A673 (cell line): ENCODE results near the gene DPYSL4. TPM values are rescaled to one million over a fixed set of nuclear protein-coding genes. Genes with fewer than 3 reads are reported as not detected.

Experiments used
- BruUV-seq: library from RNA; stranded (reverse); fragments of 400-500 nt; replicated peaks from 2 replicates; lab custom pipeline; 2021; lab: Mats Ljungman, UMichigan
- CTCF ChIA-PET: fragments of 300-600 bp; sonication (Branson Sonifier 250); formaldehyde crosslinking; loops from one replicate; lab custom pipeline; 2022; ENCODE audit warnings: antibody characterized with exemption; lab: Charles Lee
- POLR2A ChIA-PET: fragments of 300-600 bp; sonication (Branson Sonifier 250); formaldehyde crosslinking; loops from one replicate; lab custom pipeline; 2022; ENCODE audit warnings: antibody characterized with exemption; ENCODE audit not compliant: low non-redundant PET; lab: Charles Lee
- DNase-seq: peaks from one replicate; pipeline ENCODE4 v3.0.0-alpha.2; 2015; ENCODE audit warnings: low spot score
- H3K27ac ChIP-seq: fragments of 200-600 bp; sonication (generic); 2 replicates; pipeline ENCODE4 v1.5.1; 2016; ENCODE audit warnings: mixed run types, low read depth, mild to moderate bottlenecking, mixed read lengths, antibody characterized with exemption, low read length; ENCODE audit not compliant: poor library complexity, severe bottlenecking
- H3K27me3 ChIP-seq: fragments of 200-600 bp; sonication (generic); replicated peaks from 2 replicates; pipeline ENCODE4 v1.6.1; 2017; ENCODE audit warnings: mixed run types, low read depth, mild to moderate bottlenecking, mixed read lengths, antibody characterized with exemption, low read length; ENCODE audit not compliant: insufficient read depth, poor library complexity
- H3K36me3 ChIP-seq: fragments of 200-600 bp; sonication (generic); 2 replicates; pipeline ENCODE4 v1.6.1; 2016; ENCODE audit warnings: mixed run types, mild to moderate bottlenecking, mixed read lengths, antibody characterized with exemption, low read length; ENCODE audit not compliant: insufficient read depth, poor library complexity, severe bottlenecking
- H3K4me1 ChIP-seq: fragments of 200-600 bp; sonication (generic); 2 replicates; pipeline ENCODE4 v1.6.1; 2017; ENCODE audit warnings: mixed run types, mild to moderate bottlenecking, mixed read lengths, antibody characterized with exemption, low read length; ENCODE audit not compliant: insufficient read depth, poor library complexity, severe bottlenecking
- H3K4me3 ChIP-seq: fragments of 200-600 bp; sonication (generic); 2 replicates; pipeline ENCODE4 v1.5.1; 2016; ENCODE audit warnings: low read depth, mixed run types, mild to moderate bottlenecking, mixed read lengths, low read length; ENCODE audit not compliant: poor library complexity, severe bottlenecking
- H3K9me3 ChIP-seq: fragments of 200-600 bp; sonication (generic); 2 replicates; pipeline ENCODE4 v1.6.1; 2016; ENCODE audit warnings: mixed run types, low read depth, mild to moderate bottlenecking, mixed read lengths, antibody characterized with exemption, low read length; ENCODE audit not compliant: poor library complexity, severe bottlenecking
- EZH2 ChIP-seq: fragments of 200-600 bp; sonication (generic); IDR thresholded peaks from 2 replicates; pipeline ENCODE4 v1.6.1; 2017; ENCODE audit warnings: borderline replicate concordance, low read depth, mild to moderate bottlenecking, mixed read lengths, antibody characterized with exemption, low read length; ENCODE audit not compliant: poor library complexity, severe bottlenecking
- intact Hi-C: fragments of 100-400 bp; cut with micrococcal nuclease; formaldehyde crosslinking; loops from one replicate; pipeline ENCODE4 v1.10.0; 2022; ENCODE audit not compliant: unreplicated experiment
- total RNA-seq: library from RNA; stranded (reverse); gene quantifications from 2 replicates; pipeline ENCODE4 v1.2.3, GENCODE V29; 2021
- TF ChIP-seq, protein P1 (sequence below): fragments of 300-800, 200-600 bp; sonication (generic); conservative IDR thresholded peaks from 2 replicates; pipeline ENCODE4 v1.5.1; 2017; ENCODE audit warnings: low read depth, mild to moderate bottlenecking, antibody characterized with exemption, low read length, moderate library complexity, mixed read lengths

DPYSL4 gene
- total RNA-seq, 1 experiment from 2014 or later, result 13.1 TPM

DNA sequence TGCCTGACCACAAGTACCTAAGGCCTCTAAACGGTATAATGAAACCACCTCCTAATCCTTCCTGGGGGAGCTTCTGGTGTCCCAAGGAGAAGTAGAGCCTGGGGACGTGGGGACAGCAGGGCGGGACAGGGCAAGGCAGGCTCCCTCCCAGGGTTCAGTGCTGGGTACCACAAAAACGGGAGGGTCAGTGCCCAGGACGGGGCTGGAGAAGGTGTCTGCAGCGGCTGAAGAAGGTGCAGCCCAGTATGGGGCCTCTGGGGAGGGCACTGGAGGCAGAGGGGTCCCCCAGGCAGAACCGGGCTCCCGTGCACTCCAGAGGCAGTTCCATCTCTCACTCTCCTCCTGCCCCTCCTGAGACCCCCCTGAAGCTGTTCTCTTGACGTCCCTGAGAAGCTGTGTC is 46.2 kb downstream of the DPYSL4 start:
- CTCF ChIA-PET, result no interaction called here
- TF ChIP-seq, protein P1, sequence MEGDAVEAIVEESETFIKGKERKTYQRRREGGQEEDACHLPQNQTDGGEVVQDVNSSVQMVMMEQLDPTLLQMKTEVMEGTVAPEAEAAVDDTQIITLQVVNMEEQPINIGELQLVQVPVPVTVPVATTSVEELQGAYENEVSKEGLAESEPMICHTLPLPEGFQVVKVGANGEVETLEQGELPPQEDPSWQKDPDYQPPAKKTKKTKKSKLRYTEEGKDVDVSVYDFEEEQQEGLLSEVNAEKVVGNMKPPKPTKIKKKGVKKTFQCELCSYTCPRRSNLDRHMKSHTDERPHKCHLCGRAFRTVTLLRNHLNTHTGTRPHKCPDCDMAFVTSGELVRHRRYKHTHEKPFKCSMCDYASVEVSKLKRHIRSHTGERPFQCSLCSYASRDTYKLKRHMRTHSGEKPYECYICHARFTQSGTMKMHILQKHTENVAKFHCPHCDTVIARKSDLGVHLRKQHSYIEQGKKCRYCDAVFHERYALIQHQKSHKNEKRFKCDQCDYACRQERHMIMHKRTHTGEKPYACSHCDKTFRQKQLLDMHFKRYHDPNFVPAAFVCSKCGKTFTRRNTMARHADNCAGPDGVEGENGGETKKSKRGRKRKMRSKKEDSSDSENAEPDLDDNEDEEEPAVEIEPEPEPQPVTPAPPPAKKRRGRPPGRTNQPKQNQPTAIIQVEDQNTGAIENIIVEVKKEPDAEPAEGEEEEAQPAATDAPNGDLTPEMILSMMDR, result no peak
- TF ChIP-seq EZH2, result no peak

DNA sequence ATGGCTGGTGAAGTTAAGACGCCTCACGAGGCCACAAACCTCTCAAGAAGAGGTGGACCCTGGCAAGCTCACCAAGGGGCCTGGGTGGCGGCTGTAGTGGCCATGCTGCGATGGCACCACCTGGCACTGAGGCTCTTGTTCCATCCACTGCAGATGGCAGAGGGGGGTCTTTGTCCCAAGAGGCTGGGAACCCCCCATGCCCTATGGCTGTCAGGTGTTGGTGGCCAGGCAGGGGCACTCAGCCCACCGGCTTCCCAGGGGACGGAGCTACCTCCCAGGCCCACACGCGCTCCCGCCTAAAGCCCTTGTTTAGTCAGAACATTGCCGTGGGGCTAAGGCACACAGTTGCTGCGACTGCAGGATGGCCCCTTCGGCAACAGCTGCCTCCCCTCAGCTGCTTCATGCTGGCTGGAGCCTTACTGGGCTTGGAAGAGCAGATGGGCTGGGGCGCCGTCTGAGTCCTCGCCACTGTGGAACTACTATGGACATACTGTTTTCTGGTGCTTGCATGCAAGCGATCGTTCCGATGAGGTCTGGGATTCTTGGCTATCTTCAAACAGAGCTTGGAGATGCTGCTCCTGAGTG is 46.8 kb downstream of the DPYSL4 start:
- TF ChIP-seq EZH2, result no peak
- TF ChIP-seq, protein P1, result no peak
- CTCF ChIA-PET, result no interaction called here
- Histone ChIP-seq H3K27me3 (no peaks in the 10 kb centered on the region), H3K27ac (no peak overlapping the region), H3K9me3 (no peaks in the 10 kb centered on the region), H3K4me1 (no peaks in the 10 kb centered on the region), H3K4me3 (no peak overlapping the region), H3K36me3 (no peaks in the 10 kb centered on the region)
- no TSS peak for BruUV-seq
- intact Hi-C loops, result no loop called here
- DNase-seq, result no peak
- POLR2A ChIA-PET, result no interaction called here

More for the DNA sequence above, 46.2 kb downstream of the DPYSL4 start:
- Histone ChIP-seq H3K4me1 (no peaks in the 10 kb centered on the region), H3K9me3 (no peaks in the 10 kb centered on the region), H3K27ac (no peak overlapping the region), H3K4me3 (no peak overlapping the region), H3K27me3 (no peaks in the 10 kb centered on the region), H3K36me3 (no peaks in the 10 kb centered on the region)
- POLR2A ChIA-PET, result no interaction called here
- BruUV-seq, result no TSS peak
- no peak for DNase-seq
- intact Hi-C loops, result no loop called here

DNA sequence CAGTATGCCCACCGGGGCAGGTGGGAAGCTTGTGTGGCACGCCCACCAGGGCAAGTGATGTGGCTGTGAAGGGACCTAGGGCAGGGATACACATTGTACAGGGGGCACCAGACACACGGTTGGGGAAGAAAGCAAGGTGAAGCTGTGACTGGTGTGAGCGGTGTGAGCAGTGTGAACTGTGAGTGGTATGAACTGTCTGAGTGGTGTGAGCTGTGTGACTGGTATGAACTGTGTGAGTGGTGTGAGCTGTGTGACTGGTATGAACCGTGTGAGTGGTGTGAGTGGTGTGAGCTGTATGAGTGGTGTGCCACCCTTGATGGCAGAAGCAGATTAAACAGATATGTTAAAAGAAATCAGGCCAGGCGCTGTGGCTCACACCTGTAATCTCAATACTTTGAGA is 48.1 kb downstream of the DPYSL4 start:
- BruUV-seq, result no TSS peak
- ChIA-PET POLR2A (no interaction called here), CTCF (no interaction called here)
- H3K9me3 ChIP-seq, result no peaks in the 10 kb centered on the region
- DNase-seq, result no peak
- no peak overlapping the region for H3K27ac ChIP-seq
- H3K36me3 ChIP-seq, result no peaks in the 10 kb centered on the region
- intact Hi-C loops, result no loop called here
- no peaks in the 10 kb centered on the region for H3K4me1 ChIP-seq
- H3K27me3 ChIP-seq, result no peaks in the 10 kb centered on the region
- TF ChIP-seq, protein P1, result no peak
- no peak for TF ChIP-seq EZH2
- H3K4me3 ChIP-seq, result no peak overlapping the region
